Nephron (organoid): ENCODE results near the gene MPO.
A peak's percentile ranks its signal among the peaks of the same experiment; 100 is the strongest.

Source experiments
- H3K27ac Mint-ChIP-seq, 3 experiments: 2 replicates each; pipeline ENCODE4 v1.8.0; 2020; ENCODE audit warnings: mixed read lengths in 3 of 3, mild to moderate bottlenecking in 2 of 3, moderate library complexity in 1 of 3
- H3K27me3 Mint-ChIP-seq: 2 replicates; pipeline ENCODE4 v1.8.0; 2021; ENCODE audit warnings: low read depth, mild to moderate bottlenecking, moderate library complexity, mixed read lengths
- H3K36me3 Mint-ChIP-seq: 2 replicates; pipeline ENCODE4 v1.8.0; 2020; ENCODE audit warnings: low read depth, mixed read lengths
- H3K4me1 Mint-ChIP-seq: 2 replicates; pipeline ENCODE4 v1.8.0; 2020; ENCODE audit warnings: mixed read lengths
- H3K4me3 Mint-ChIP-seq, 3 experiments: 2 replicates each; pipeline ENCODE4 v1.8.0; 2020; ENCODE audit warnings: mild to moderate bottlenecking in 3 of 3, mixed read lengths in 3 of 3, moderate library complexity in 2 of 3
- H3K9me3 Mint-ChIP-seq: 2 replicates; pipeline ENCODE4 v1.8.0; 2020; ENCODE audit warnings: mixed read lengths
- TF ChIP-seq, protein P1 (sequence below), 3 experiments: fragments of 200-600 bp; sonication (generic); IDR thresholded peaks; one replicate each; pipeline ENCODE4 v1.5.0; 2021; ENCODE audit warnings: antibody characterized with exemption in 3 of 3; ENCODE audit not compliant: unreplicated experiment in 3 of 3

The MPO gene

DNA sequence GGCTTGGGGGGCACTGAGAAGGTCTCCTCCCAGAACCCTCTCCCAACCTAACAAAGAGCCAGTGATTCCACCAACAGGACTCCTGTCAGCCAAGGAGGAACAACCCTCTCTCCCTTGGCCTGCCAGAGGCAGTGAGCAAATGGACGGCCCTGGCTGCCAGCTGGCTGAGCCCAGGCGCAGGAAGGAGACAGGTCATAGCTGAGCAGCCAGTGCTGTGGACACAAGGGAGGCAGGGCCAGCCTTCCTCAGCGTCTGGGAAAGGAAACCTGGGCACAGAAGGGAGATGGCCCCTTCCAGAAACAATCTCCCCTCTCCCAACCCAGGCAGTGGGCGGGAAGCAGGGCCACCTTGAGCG, 2.1 kb downstream of the MPO start:
- no peak overlapping the region for H3K4me3 Mint-ChIP-seq
- TF ChIP-seq, protein P1, sequence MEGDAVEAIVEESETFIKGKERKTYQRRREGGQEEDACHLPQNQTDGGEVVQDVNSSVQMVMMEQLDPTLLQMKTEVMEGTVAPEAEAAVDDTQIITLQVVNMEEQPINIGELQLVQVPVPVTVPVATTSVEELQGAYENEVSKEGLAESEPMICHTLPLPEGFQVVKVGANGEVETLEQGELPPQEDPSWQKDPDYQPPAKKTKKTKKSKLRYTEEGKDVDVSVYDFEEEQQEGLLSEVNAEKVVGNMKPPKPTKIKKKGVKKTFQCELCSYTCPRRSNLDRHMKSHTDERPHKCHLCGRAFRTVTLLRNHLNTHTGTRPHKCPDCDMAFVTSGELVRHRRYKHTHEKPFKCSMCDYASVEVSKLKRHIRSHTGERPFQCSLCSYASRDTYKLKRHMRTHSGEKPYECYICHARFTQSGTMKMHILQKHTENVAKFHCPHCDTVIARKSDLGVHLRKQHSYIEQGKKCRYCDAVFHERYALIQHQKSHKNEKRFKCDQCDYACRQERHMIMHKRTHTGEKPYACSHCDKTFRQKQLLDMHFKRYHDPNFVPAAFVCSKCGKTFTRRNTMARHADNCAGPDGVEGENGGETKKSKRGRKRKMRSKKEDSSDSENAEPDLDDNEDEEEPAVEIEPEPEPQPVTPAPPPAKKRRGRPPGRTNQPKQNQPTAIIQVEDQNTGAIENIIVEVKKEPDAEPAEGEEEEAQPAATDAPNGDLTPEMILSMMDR (IDR thresholded peaks at IDR 0.05; ENCODE audit: unreplicated experiment in 3 of 3): no peak
- peaks cover 7% of the 10 kb centered on the region for H3K27me3 Mint-ChIP-seq
- H3K36me3 Mint-ChIP-seq: no peaks in the 10 kb centered on the region
- no peaks in the 10 kb centered on the region for H3K4me1 Mint-ChIP-seq
- no peaks in the 10 kb centered on the region for H3K9me3 Mint-ChIP-seq
- H3K27ac Mint-ChIP-seq: no peak overlapping the region

DNA sequence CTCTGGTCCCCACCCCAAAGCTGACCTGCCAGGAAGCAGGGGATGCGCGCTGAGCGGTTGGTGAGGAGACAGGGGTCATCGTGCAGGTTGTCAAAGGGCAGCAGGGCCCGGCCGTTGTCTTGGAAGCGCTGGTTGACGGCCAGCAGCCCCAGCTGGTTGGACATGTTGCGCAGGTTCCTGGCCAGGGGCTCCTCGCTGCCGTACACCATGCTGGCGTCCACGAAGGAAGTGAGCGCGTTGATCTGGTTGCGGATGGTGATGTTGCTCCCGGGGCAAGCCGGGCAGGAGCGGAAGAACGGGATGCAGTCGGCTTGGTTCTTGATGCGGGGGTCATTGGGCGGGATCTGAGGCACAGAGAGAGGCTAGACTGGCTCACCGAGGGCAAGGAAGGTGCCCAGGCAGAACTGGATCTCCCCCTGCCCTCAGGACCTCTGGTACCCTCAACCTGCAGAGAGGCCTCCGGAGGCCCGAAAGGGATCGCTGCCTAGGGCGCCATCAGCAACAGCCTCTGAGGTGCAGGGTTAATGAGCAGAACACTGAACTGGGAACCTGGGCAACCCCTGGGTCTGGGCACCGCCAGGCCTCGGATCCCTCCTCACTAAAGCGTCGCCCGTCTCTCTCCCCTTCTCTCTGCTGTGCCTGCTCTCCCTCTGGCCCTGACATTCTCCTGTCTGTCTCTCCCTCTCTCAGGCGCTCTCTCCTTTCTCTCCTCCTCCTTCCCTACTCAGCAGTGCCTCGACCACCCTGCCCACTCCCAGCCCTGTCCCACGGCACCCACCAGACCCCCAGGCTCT, 2.7 kb downstream of the MPO start:
- no peak overlapping the region for H3K4me3 Mint-ChIP-seq
- H3K9me3 Mint-ChIP-seq: no peaks in the 10 kb centered on the region
- H3K27me3 Mint-ChIP-seq: peaks cover 5% of the 10 kb centered on the region
- H3K36me3 Mint-ChIP-seq: no peaks in the 10 kb centered on the region
- H3K27ac Mint-ChIP-seq: no peak overlapping the region
- no peaks in the 10 kb centered on the region for H3K4me1 Mint-ChIP-seq
- TF ChIP-seq, protein P1 (IDR thresholded peaks at IDR 0.05; ENCODE audit: unreplicated experiment in 3 of 3): no peak

GRCh38 chr17:58277107-58277801, 3.5 kb downstream of the MPO start:
- Mint-ChIP-seq H3K36me3 (no peaks in the 10 kb centered on the region), H3K4me3 (no peak overlapping the region), H3K27ac (no peak overlapping the region), H3K4me1 (no peaks in the 10 kb centered on the region), H3K9me3 (no peaks in the 10 kb centered on the region), H3K27me3 (peaks cover 5% of the 10 kb centered on the region)
- TF ChIP-seq, protein P1 (IDR thresholded peaks at IDR 0.05; ENCODE audit: unreplicated experiment in 3 of 3): peak in 2 of 3 experiments; percentile 18 to 36

DNA sequence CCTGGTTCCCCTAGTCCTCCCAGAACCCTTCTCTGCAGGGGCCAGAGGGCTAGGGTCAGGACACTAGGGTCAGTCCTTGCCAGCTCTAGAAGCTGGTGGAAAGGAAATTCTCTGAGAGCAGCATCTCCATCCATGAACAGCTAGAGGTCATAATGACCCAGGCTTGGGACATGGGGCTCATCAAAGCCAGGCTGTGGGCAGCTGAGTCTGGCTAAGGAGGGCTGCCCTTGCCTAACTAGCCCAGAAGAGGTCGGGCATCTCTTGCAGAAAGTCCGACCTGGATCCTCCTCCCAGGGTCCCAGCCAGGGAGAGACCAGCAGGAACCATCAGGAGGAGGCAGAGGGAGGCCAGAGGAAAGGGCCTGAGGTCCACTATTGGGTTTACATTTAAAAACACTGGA, 4.3 kb downstream of the MPO start:
- no peak overlapping the region for H3K4me3 Mint-ChIP-seq
- H3K36me3 Mint-ChIP-seq: no peaks in the 10 kb centered on the region
- TF ChIP-seq, protein P1 (IDR thresholded peaks at IDR 0.05; ENCODE audit: unreplicated experiment in 3 of 3): no peak
- H3K9me3 Mint-ChIP-seq: no peaks in the 10 kb centered on the region
- H3K27me3 Mint-ChIP-seq: peaks cover 5% of the 10 kb centered on the region
- H3K4me1 Mint-ChIP-seq: no peaks in the 10 kb centered on the region
- no peak overlapping the region for H3K27ac Mint-ChIP-seq

DNA sequence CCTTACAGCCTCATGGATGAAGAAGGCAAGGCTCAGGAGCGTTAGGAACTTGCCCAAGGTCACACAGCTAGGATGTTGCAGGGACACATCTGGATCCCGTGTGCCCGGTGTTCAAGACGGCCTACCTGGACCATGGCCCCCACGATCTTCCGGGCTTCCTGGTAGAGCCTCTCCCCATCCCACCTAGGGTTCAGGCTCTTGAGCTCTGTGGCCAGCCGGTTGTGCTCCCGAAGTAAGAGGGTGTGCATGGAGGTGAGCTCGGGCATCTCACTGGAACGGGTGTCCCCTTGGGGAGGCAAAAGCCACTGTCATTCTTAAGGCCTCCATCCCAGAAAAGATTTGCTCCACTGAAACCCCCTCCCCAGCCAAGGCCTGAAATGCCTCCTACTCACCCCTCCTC, 5.3 kb downstream of the MPO start:
- Mint-ChIP-seq H3K27me3 (peaks cover 5% of the 10 kb centered on the region), H3K9me3 (no peaks in the 10 kb centered on the region), H3K36me3 (no peaks in the 10 kb centered on the region), H3K27ac (no peak overlapping the region), H3K4me1 (no peaks in the 10 kb centered on the region), H3K4me3 (no peak overlapping the region)
- TF ChIP-seq, protein P1 (IDR thresholded peaks at IDR 0.05; ENCODE audit: unreplicated experiment in 3 of 3): no peak
